ENCODE results near the gene TUBGCP6.

TUBGCP6 gene

GRCh38 chr22:50179937-50180726 lies 64.7 kb downstream of the TUBGCP6 start:
- no peaks in the 10 kb centered on the region for H3K27me3 ChIP-seq (ENCODE audit: control insufficient read depth, insufficient read depth, low read length)
- TF ChIP-seq CTCF (IDR thresholded peaks at IDR 0.05), result no peak

GRCh38 chr22:50178871-50179869 lies 65.7 kb downstream of the TUBGCP6 start:
- no peak overlapping the region for H3K9ac ChIP-seq
- H3K9me3 ChIP-seq (ENCODE audit: control insufficient read depth, low read length), result no peaks in the 10 kb centered on the region
- no peaks in the 10 kb centered on the region for H3K36me3 ChIP-seq (ENCODE audit: control insufficient read depth, insufficient read depth, low read length)
- H3K27ac ChIP-seq, result no peak overlapping the region
- TF ChIP-seq CTCF (IDR thresholded peaks at IDR 0.05), result no peak
- no peak overlapping the region for H3K4me2 ChIP-seq (ENCODE audit: low read length)
- no peaks in the 10 kb centered on the region for H3K27me3 ChIP-seq (ENCODE audit: control insufficient read depth, insufficient read depth, low read length)
- no peak overlapping the region for H3K4me3 ChIP-seq (ENCODE audit: low read depth, low read length)
- H2AFZ ChIP-seq, result no peak overlapping the region
- H3K4me1 ChIP-seq, result no peaks in the 10 kb centered on the region
- H3K79me2 ChIP-seq, result no peaks in the 10 kb centered on the region

More at GRCh38 chr22:50179937-50180726, 64.7 kb downstream of the TUBGCP6 start:
- no peak overlapping the region for H3K27ac ChIP-seq
- H3K4me1 ChIP-seq, result no peaks in the 10 kb centered on the region
- no peak overlapping the region for H3K9ac ChIP-seq
- no peak overlapping the region for H3K4me3 ChIP-seq (ENCODE audit: low read depth, low read length)
- H3K4me2 ChIP-seq (ENCODE audit: low read length), result no peak overlapping the region
- H2AFZ ChIP-seq, result no peak overlapping the region
- no peaks in the 10 kb centered on the region for H3K9me3 ChIP-seq (ENCODE audit: control insufficient read depth, low read length)
- no peaks in the 10 kb centered on the region for H3K36me3 ChIP-seq (ENCODE audit: control insufficient read depth, insufficient read depth, low read length)
- no peaks in the 10 kb centered on the region for H3K79me2 ChIP-seq

GRCh38 chr22:50178471-50178864 lies 66.4 kb downstream of the TUBGCP6 start:
- Histone ChIP-seq H3K4me1 (no peaks in the 10 kb centered on the region), H3K27ac (no peak overlapping the region), H3K4me2 (ENCODE audit: low read length) (no peak overlapping the region), H3K27me3 (ENCODE audit: control insufficient read depth, insufficient read depth, low read length) (no peaks in the 10 kb centered on the region), H3K36me3 (ENCODE audit: control insufficient read depth, insufficient read depth, low read length) (no peaks in the 10 kb centered on the region), H3K9ac (no peak overlapping the region), H3K79me2 (no peaks in the 10 kb centered on the region), H3K4me3 (ENCODE audit: low read depth, low read length) (no peak overlapping the region), H2AFZ (no peak overlapping the region), H3K9me3 (ENCODE audit: control insufficient read depth, low read length) (no peaks in the 10 kb centered on the region)
- TF ChIP-seq CTCF (IDR thresholded peaks at IDR 0.05), result no peak

GRCh38 chr22:50177537-50178470 lies 67.0 kb downstream of the TUBGCP6 start:
- H3K79me2 ChIP-seq, result no peaks in the 10 kb centered on the region
- no peak overlapping the region for H3K4me2 ChIP-seq (ENCODE audit: low read length)
- no peak overlapping the region for H2AFZ ChIP-seq
- no peak overlapping the region for H3K4me3 ChIP-seq (ENCODE audit: low read depth, low read length)
- TF ChIP-seq CTCF (IDR thresholded peaks at IDR 0.05), result no peak
- H3K9ac ChIP-seq, result no peak overlapping the region
- H3K4me1 ChIP-seq, result no peaks in the 10 kb centered on the region
- H3K36me3 ChIP-seq (ENCODE audit: control insufficient read depth, insufficient read depth, low read length), result no peaks in the 10 kb centered on the region
- no peak overlapping the region for H3K27ac ChIP-seq
- no peaks in the 10 kb centered on the region for H3K27me3 ChIP-seq (ENCODE audit: control insufficient read depth, insufficient read depth, low read length)
- H3K9me3 ChIP-seq (ENCODE audit: control insufficient read depth, low read length), result no peaks in the 10 kb centered on the region

Data from parathyroid adenoma (tissue), 2 donors.